GM19238 (cell line): Measurements from ENCODE around the gene IL16.

Experiments used
- DNase-seq: peaks from one replicate; pipeline ENCODE4 v3.0.0; 2011; ENCODE audit warnings: low spot score; ENCODE audit not compliant: insufficient read length

The IL16 gene

GRCh38 chr15:81254916-81255290 is 58.2 kb downstream of the IL16 start:
- DNase-seq: no peak

GRCh38 chr15:81255315-81255957 is 58.8 kb downstream of the IL16 start:
- no peak for DNase-seq

GRCh38 chr15:81255958-81256320 is 59.3 kb downstream of the IL16 start:
- DNase-seq: no peak

GRCh38 chr15:81256916-81257315 is 60.2 kb downstream of the IL16 start:
- no peak for DNase-seq

GRCh38 chr15:81257435-81257834 is 60.8 kb downstream of the IL16 start:
- no peak for DNase-seq

GRCh38 chr15:81258455-81258854 is 61.8 kb downstream of the IL16 start:
- DNase-seq: no peak

GRCh38 chr15:81259760-81260298 is 63.1 kb downstream of the IL16 start:
- DNase-seq: no peak

- DNase-seq: no peak
These were observed 64.6 kb downstream of the IL16 start for GRCh38 chr15:81261172-81261811.

- no peak for DNase-seq
These were observed 66.8 kb downstream of the IL16 start for GRCh38 chr15:81263477-81263876.

GRCh38 chr15:81264072-81264857 is 67.6 kb downstream of the IL16 start:
- no peak for DNase-seq

- DNase-seq: no peak
These were observed 68.7 kb downstream of the IL16 start for GRCh38 chr15:81265256-81265943.

GRCh38 chr15:81265944-81266775 is 69.5 kb downstream of the IL16 start:
- DNase-seq: peak; percentile 66

GRCh38 chr15:81268340-81268739 is 71.7 kb downstream of the IL16 start:
- DNase-seq: no peak

- DNase-seq: no peak
These were observed 72.4 kb downstream of the IL16 start for GRCh38 chr15:81268881-81269601.

GRCh38 chr15:81270188-81270587 is 73.5 kb downstream of the IL16 start:
- no peak for DNase-seq

- no peak for DNase-seq
These were observed 74.3 kb downstream of the IL16 start for GRCh38 chr15:81270781-81271491.

GRCh38 chr15:81271761-81272644 is 75.3 kb downstream of the IL16 start:
- no peak for DNase-seq

- DNase-seq: no peak
These were observed 76.5 kb downstream of the IL16 start for GRCh38 chr15:81273200-81273599.

GRCh38 chr15:81273855-81274254 is 77.2 kb downstream of the IL16 start:
- no peak for DNase-seq
